NCI-H2081 treated with DMSO at 0.1 percent for 48 hours (cell line): Measurements from ENCODE around the gene CAVIN2.

Experiments used
- DNase-seq: peaks from one replicate; lab custom pipeline; 2025; lab: John Stamatoyannopoulos, UW

CAVIN2 gene

GRCh38 chr2:191864628-191865374 lies 17.9 kb upstream of the CAVIN2 start:
- no peak for DNase-seq

GRCh38 chr2:191863988-191864387 lies 17.1 kb upstream of the CAVIN2 start:
- no peak for DNase-seq

GRCh38 chr2:191862156-191862775 lies 15.4 kb upstream of the CAVIN2 start:
- DNase-seq = no peak

- no peak for DNase-seq
Observed at GRCh38 chr2:191860760-191861466, 14.0 kb upstream of the CAVIN2 start.

- DNase-seq = no peak
Observed at GRCh38 chr2:191859681-191860080, 12.8 kb upstream of the CAVIN2 start.

GRCh38 chr2:191857886-191858285 lies 11.0 kb upstream of the CAVIN2 start:
- no peak for DNase-seq

GRCh38 chr2:191857259-191857805 lies 10.4 kb upstream of the CAVIN2 start:
- peak; percentile 5 for DNase-seq

GRCh38 chr2:191856111-191856876 lies 9.4 kb upstream of the CAVIN2 start:
- DNase-seq = no peak

- no peak for DNase-seq
Observed at GRCh38 chr2:191855382-191855781, 8.5 kb upstream of the CAVIN2 start.

GRCh38 chr2:191854382-191855372 lies 7.8 kb upstream of the CAVIN2 start:
- DNase-seq = no peak

- no peak for DNase-seq
Observed at GRCh38 chr2:191853843-191854242, 7.0 kb upstream of the CAVIN2 start.

- no peak for DNase-seq
Observed at GRCh38 chr2:191851158-191851557, 4.3 kb upstream of the CAVIN2 start.

- DNase-seq = no peak
Observed at GRCh38 chr2:191848771-191849767, 2.2 kb upstream of the CAVIN2 start.

- DNase-seq = no peak
Observed at GRCh38 chr2:191847764-191848163, 876 bp upstream of the CAVIN2 start.

GRCh38 chr2:191845876-191846514 lies 893 bp downstream of the CAVIN2 start:
- no peak for DNase-seq

- DNase-seq = no peak
Observed at GRCh38 chr2:191845248-191845715, 1.6 kb downstream of the CAVIN2 start.

GRCh38 chr2:191844706-191845105 lies 2.2 kb downstream of the CAVIN2 start:
- DNase-seq = no peak

- no peak for DNase-seq
Observed at GRCh38 chr2:191840921-191841320, 6.0 kb downstream of the CAVIN2 start.
